Cardiac septum (tissue), 1 donor: ENCODE results near the gene NTHL1. TPM values are rescaled to one million over a fixed set of nuclear protein-coding genes. Genes with fewer than 3 reads are reported as not detected.

ENCODE experiments used
- DNase-seq: peaks from one replicate; pipeline ENCODE4 v3.0.0-alpha.2; 2020; ENCODE audit warnings: low spot score
- intact Hi-C: fragments of 100-400 bp; cut with DNase I; formaldehyde crosslinking; loops from one replicate; pipeline ENCODE4 v1.14.0; 2022
- total RNA-seq: library from RNA; stranded (reverse); fragmentation: NEBNext Ultra II Directional; extraction: Animal tissue kit (Norgen Biotek cat#: 25700); gene quantifications from one replicate; pipeline ENCODE4 v1.2.1, GENCODE V29; 2021
- donor health status: DM: no; HTN: no; CAD: no.

NTHL1 gene
- total RNA-seq, 1 donor from 2014 or later, result 10.4 TPM

DNA sequence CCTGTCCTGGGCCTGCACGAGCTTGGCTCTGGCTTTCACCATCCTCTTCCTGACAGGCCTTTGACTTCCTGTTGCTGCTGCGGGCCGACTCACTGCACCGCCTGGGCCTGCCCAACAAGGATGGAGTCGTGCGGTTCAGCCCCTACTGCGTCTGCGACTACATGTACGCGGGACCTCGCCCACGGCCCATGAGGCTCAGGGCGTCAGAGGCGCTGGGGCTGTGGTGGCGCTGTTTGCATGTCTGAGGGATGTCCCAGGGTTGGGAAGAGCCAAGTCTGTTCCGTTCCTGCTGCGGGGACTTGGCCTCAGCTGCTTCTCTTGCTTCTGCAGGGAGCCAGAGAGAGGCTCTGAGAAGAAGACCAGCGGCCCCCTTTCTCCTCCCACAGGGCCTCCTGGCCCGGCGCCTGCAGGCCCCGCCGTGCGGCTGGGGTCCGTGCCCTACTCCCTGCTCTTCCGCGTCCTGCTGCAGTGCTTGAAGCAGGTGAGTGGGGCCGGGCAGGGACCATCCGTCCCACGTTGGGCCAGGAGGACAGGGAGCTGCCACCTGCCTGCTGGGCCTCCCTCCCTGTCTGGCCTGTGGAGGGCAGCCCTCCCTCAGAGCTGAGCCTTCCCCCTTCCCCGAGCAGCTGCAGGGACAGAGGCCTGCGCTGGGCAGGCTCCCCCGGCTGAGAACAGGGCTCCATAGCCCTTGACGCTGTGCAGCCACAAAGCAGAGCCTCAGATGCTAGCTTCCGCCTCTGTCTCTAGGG, 24.0 kb upstream of the NTHL1 start:
- intact Hi-C loops, result no loop called here
- DNase-seq, result no peak

DNA sequence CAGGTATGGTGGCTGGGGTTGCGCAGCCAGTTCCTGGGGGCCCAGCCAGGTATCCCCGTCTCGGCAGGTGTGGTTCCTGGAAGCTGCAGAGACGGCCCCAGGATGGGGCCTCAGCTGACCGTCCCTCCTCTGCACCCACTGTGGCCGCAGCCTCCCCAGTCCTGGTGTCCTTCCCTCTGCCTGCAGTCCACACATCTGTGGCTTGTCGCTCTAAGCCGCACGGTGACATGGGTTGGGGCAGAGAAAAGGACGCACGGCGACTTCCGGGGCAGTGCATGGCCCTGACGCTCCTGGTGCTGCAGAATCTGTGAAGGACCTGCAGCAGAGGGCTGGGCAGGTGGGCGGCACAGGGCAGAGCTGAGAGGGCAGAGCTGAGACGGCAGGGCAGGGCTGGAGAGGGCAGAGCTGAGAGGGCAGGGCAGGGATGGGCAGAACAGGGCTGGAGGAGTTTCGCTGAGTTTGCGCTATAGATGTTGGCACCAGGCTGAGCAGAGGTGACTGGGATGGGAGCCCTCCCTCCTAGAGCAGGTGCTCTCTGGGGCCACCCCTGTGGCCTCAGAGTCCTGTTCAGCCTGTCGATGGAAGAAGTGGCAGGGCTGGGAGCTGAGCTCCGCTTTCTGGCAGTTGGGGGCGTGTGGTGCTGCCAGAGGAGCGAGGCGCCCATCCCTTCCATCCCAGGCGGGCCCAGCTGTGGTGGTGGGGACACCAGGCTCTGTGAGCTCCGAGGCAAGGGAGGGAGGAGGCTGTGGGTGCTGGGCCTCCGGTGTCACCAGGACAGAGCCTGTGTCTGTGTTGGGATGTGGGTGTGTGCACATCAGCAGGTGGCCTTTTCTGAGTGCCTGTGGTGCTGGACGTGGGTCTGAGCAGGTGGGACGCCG, 23.2 kb upstream of the NTHL1 start:
- no peak for DNase-seq
- intact Hi-C loops, result no loop called here

DNA sequence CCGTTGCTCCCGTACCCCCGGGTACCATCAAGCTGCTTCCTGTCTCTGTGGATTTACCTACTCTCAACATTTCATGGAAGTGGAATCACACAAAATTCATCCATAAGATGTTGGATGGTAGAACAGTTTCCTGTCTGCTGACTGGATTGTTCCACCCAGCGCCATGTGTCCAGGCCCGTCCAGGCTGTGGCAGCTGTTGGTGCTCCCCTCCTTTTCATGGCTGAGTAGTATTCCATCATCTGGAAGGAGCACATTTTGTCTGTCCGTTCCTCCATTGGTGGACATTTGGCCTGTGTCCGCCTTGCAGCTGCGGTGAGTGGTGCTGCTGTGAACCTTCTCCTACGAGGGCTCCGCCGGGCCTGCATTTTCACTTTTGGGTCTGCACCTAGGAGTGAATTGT, 18.5 kb upstream of the NTHL1 start:
- no peak for DNase-seq
- intact Hi-C loops, result no loop called here

DNA sequence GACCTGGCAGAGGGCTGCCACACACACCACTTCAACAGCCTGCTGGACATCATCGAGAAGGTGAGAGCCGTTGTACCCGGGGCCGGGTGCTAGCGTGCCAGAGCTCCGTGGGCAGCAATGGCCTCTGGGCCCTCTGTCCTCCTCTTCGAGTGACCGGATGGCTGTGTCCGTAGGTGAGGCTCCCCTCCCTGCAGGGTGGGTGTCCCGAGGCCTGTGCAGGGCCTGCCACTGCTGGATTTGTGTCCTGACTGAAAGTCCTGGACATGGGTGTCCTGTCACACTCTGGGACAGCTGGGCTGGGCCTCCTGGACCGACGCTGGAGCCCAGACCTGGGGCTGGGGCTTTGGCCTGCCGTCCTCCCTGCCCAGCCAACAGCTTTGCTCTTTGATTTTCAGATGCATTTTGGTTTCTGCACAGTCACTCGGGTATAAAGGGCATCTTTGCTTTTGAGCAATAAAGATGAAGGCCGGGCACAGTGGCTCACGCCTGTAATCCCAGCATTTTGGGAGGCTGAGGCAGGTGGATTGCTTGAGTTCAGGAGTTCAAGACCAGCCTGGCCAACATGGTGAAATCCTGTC, 16.8 kb upstream of the NTHL1 start:
- no peak for DNase-seq
- intact Hi-C loops, result no loop called here

DNA sequence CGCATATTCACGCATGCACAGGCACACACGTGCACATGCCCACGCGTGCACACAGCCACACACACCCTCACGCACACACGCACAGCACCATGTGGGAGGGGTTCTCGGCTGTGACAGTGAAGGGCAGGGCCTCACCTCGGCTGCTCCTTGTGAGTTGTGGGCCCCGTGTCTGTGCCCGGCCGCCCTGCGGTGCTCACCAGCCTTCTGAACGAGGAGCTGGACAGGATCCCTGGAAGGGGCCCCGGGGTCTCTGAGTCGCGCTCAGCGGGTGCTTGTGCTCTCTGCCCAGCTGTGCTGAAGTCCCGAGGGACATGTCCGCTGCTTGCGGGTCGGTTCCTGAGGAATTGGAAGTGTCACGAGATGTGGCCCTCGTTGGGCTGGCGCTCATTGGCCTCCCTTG, 16.2 kb upstream of the NTHL1 start:
- no peak for DNase-seq
- intact Hi-C loops, result no loop called here

DNA sequence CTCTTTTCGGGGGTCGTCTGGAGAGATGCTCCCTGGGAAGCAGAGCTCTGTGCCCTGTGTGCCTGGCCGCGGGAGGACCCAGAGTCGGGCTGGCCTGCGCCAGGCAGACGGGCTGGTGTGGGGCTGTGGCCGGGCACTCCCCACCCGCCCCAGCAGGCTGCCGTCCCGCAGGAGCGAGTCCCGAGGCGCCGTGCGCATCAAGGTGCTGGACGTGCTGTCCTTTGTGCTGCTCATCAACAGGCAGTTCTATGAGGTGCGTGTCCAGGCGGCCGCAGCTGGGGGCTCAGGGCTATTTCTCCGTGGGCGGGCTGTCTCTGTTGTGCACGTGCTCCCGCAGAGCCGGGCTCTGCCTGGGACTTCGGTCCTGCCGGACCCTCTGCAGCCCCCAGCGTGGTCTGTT, 15.2 kb upstream of the NTHL1 start:
- DNase-seq, result no peak
- intact Hi-C loops, result no loop called here

DNA sequence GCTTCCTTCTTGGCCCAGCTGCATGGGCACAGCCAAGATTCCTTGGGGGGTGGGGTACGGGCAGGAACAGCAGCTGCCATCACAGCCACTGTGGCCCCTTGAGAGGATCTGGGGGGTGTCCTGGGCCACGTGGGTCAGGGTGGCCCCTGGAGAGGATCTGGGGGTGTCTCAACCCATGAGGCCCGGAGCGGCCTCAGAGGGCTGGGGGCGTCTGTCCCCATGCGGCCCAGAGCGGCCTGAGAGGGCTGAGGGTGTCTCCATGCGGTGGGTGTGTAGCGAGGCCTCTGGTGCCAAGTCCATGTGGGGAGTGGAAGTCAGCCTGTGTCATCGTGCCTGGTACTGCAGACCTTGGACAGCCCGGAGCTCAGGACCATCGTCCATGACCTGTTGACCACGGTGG, 13.9 kb upstream of the NTHL1 start:
- no peak for DNase-seq
- intact Hi-C loops, result no loop called here

DNA sequence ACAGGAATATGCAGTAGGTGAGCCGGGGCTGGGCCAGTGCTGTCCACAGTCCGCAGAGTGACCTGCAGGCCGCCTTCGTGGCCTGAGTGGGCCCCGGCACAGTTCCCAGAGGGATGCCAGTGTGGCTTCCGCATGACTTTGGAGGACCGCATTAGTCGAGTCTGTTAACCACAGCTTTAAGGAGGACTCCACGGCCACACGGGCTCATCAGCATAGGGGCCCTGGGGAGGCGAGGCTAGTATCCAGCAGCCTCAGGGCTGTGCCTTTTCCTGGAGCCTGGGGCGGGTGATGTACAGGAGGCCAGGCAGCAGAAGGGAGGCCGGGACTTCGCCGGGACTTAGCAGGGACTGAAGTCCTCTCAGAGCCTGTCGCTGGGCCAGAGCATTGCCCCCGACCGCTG, 13.4 kb upstream of the NTHL1 start:
- no peak for DNase-seq
- intact Hi-C loops, result no loop called here

DNA sequence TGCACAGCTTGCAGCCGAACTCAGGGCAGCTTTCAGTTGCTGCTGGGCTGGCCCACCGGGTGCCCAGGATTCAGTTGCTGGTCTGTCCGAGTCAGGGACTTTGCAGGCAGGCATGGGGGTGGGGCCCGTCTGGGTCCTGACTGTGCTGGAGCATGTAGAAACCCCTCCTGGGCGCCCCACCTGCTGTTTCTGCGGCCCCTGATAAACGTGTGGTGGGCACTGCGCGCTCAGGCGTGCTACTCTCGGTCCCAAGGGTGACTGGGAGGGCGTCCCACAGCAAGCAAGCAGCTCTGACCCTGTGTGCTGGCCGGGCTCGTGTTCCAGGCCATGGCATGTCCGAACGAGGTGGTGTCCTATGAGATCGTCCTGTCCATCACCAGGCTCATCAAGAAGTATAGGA, 12.7 kb upstream of the NTHL1 start:
- no peak for DNase-seq
- intact Hi-C loops, result no loop called here

DNA sequence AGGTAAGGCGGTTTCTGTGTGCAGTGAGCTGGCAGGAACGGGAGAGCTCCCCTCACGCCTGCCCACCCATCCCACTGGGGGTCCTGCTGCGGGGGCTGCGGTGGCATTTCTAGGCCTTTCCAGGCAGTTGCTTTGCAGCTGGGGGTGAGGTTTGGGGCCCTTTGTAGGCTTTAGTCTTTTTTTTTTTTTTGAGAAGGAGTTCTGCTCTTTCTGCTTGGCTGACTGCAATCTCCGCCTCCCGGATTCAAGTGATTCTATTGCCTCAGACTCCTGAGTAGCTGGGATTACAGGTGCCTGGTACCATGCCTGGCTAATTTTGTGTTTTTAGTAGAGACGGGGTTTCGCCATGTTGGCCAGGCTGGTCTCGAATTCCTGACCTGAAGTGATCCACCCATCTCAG, 11.2 kb upstream of the NTHL1 start:
- no peak for DNase-seq
- intact Hi-C loops, result no loop called here

DNA sequence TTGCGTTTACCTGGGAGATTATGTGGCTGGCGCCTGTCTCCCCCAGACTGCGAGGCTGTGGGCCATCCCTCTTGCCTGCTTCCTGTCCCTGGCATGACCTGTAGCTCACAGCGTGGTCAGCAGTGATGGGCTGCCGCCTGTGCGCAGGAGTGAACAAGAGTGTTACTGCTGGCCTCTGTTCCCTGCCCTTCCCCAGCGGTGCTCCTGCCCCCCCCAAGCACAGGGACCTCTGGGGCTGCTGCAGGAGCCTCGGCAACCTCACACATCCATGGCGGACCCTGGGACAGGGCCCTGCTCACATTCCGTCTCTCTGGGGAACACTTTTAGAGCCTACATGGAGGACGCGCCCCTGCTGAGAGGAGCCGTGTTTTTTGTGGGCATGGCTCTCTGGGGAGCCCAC, 10.8 kb upstream of the NTHL1 start:
- intact Hi-C loops, result no loop called here
- DNase-seq, result no peak

DNA sequence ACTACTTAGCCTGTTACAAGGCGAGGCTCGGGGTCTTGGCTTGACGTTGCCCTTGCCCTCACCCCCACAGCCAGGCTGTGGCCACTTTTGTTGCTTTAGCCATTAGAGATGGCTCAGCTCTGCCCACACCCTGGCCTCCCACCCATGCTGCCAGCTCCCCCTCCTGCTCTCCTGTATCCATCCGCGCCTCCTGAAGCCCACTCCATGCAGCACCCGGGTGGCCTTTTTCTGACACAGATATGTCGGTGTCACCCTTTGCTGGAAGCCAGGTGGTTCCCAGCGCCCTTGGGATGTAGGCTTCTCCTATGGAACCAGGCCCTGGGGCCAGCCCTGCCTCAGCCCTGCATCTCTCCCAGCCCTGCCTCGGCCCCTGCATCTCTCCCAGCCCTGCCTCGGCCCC, 9.8 kb upstream of the NTHL1 start:
- intact Hi-C loops, result no loop called here
- DNase-seq, result no peak

DNA sequence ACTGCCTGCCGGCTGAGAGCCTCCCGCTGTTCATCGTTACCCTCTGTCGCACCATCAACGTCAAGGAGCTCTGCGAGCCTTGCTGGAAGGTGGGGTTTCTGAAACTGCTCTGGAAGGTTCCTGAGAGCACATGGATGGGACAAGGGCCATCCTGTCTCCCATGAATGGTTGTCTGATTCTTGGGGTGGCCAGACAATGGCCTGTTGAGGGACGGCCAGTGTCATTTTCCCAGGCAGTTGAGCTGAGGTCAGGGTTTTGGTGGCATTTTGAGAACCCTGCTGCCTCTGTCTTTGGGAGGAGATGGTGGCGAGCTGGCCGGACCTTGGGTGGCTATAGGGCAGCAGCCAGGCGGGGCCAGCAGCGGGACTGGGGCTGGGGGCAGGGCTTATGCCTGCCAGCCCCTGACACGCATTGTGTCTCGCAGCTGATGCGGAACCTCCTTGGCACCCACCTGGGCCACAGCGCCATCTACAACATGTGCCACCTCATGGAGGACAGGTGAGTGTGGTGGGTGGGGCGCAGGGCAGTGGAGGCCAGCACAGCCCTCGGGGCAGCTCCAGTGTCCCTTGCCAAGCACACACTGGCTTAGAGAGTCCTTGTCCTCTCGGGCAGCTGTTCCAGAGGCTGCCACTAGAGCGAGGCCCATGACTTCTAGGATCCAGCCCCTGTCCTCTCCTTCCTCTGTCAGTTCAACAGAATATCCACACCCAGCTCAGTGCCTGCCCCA, 9.2 kb upstream of the NTHL1 start:
- no peak for DNase-seq
- intact Hi-C loops, result no loop called here

DNA sequence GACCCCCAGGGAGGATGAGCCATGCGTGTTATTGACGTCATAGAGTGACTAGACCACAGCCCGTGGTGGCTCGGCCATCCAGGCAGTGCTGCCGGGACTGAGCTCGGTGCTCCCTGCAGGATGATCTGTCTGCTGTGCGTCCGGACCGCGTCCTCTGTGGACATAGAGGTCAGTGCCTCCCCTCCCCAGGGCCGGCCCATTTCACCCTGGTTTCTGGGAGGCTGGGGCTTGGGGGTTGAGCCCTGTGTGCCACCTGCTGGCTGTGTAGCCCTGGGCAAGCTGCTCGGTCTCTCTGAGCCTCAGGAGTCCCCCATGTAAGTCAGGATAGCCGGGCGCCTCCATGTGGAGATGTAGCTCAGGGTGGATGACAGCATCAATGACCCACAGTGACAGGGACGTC, 8.4 kb upstream of the NTHL1 start:
- intact Hi-C loops, result no loop called here
- DNase-seq, result no peak

DNA sequence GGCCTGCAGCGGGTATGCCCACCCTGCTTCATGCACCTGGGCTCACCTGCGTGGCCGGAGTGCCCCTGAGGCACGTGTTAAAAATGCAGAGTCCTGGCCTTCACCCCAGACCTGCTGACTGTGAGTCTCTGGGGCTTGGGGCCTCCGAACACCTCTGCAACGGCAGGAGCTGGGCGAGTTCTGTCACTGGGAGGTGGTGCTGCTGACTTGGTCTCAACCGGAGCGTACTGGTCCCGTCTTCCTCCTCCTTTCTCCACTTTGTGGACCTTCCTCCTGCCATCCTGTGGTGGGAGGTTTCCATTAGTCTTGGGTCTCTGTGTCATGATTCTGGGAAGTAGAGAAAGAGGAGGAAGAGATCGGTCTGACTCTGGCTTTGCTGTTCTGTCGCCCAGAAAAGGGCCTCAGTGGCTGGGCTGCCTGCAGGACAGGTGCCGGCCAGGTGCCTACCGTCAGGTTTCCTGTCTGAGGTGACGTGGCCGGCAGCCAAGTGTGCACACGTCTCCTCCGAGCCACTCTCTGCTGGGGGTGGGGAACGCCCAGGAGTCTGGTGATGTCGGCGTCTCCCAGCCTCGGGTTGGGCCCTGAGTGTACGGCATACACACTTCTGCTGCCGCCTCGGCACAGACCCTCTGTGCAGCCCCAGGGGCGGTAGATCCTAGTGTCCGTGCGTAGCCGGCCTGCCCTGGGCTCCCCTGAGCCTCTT, 7.1 kb upstream of the NTHL1 start:
- DNase-seq, result no peak
- intact Hi-C loops, result no loop called here

DNA sequence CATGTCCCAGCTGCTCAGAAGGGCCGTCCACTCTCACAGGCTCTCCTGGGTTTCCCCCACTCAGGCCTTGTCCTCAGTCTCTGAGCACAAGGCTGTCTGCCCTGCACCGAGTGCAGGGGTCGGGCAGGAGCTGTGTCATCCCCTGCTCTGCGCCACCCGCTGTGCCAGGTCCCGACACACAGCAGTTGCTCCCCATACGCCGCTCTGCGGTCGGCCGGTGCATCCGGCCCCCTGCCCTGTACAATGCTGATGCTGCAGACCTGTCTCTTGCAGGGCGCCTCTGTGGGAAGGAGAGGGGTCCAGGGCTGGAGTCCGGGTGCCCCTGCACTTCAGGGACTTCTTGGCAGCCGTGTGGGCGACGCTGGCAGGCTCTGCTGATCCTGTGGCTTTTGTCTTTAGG, 6.3 kb upstream of the NTHL1 start:
- no peak for DNase-seq
- intact Hi-C loops, result no loop called here

DNA sequence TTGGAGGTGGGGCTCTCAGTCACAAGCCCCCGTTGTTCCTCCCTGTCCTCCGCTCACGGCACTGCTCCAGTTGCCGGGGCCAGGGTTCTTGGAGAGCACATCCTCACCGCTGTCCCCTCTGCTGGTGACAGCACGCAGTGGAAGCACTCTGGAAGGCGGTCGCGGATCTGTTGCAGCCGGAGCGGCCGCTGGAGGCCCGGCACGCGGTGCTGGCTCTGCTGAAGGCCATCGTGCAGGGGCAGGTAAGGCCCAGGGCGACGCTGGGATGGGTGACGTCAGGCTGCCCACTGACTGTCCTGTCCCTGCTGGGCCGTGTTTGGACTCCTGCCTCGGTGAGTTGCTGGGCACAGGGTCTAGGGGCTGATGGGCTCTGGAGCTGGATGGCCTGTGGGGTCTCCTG, 5.6 kb upstream of the NTHL1 start:
- no peak for DNase-seq
- intact Hi-C loops, result no loop called here

DNA sequence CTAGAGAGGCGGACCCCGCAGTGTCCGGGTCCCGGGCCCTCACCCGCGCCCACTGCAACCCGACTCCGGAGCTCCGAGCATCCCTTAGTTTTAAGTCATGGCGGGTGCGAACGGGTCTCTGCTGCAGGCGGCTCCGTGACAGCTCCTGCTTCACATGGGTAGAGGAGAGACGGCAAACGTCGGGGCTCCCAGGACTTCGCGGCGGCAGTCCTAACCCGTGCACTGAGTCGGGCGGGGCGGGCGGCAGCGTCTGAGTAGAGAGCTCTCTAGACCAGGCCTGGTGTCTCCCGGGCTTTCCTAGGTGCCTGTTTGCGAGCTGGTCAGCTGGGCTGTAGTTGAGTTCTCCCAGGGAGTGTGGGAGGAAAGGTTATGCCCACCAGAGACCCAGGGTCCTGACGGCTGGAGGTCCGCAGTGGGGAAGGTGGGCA, 496 bp upstream of the NTHL1 start:
- DNase-seq, result no peak
- intact Hi-C loops, result loop anchor here (5.0 kb wide), 1 partner anchor 36 kb away; no protein-coding TSS in a partner anchor

DNA sequence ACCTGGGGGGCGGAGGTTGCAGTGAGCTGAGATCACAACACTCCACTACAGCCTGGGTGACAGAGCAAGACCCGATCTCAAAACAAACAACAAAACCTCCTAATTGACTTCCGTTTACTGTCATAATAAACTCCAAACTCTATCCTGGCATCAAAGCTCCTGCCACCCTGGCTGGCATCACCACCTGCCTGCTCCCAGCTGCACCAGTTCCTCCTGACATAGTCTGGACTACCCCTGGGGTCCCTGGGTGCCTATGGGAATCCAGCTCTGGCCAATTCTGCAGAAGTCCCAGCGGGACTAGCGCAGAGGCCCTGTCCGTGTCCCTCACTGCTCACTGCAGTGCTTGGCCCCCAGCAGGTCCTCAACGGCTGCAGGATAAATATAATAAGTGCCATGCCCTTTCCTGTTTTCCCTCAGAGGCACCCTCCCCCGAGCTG, 723 bp downstream of the NTHL1 start:
- no peak for DNase-seq
- intact Hi-C loops, result loop anchor here (5.0 kb wide), 1 partner anchor 35 kb away; no protein-coding TSS in a partner anchor
